Spleen (tissue), 11 donors: ENCODE measurements around the gene NECAB3. TPM values are rescaled to one million over a fixed set of nuclear protein-coding genes. Genes with fewer than 3 reads are reported as not detected.
"Not testable (repeated sequence)": the region's sequence is repeated elsewhere in the genome, so short reads cannot be mapped to it uniquely, and the experiment has no call there.

Experiments
- DNase-seq: peaks from one replicate; pipeline ENCODE4 v3.0.0-alpha.2; 2020
- H3K27ac ChIP-seq, 8 donors: fragments of 200-600 bp; sonication (generic) in 7 of 8; 1 replicate in 4 of 8; 2 replicates in 4 of 8; pipeline versions ENCODE4 v1.5.0 to v1.8.0; 2016 to 2021; ENCODE audit warnings: inconsistent platforms in 4 of 8, mild to moderate bottlenecking in 4 of 8, moderate library complexity in 1 of 8
- H3K27me3 ChIP-seq, 7 donors: fragments of 200-600 bp; sonication (generic) in 6 of 7; replicated peaks in 1 of 7; 1 replicate in 4 of 7; 2 replicates in 3 of 7; pipeline versions ENCODE4 v1.5.0 to v1.8.0; 2016 to 2021; ENCODE audit warnings: inconsistent platforms in 3 of 7, mild to moderate bottlenecking in 1 of 7
- H3K36me3 ChIP-seq, 6 donors: fragments of 200-600 bp; sonication (generic) in 5 of 6; 1 replicate in 4 of 6; 2 replicates in 2 of 6; pipeline versions ENCODE4 v1.5.0 to v1.8.0; 2016 to 2021; ENCODE audit warnings: inconsistent platforms in 2 of 6
- H3K4me1 ChIP-seq, 6 donors: fragments of 200-600 bp; sonication (generic) in 5 of 6; 1 replicate in 3 of 6; 2 replicates in 3 of 6; pipeline versions ENCODE4 v1.5.0 to v1.8.0; 2016 to 2021; ENCODE audit warnings: inconsistent platforms in 3 of 6
- H3K4me3 ChIP-seq, 8 donors: fragments of 200-600 bp; sonication (generic) in 7 of 8; 1 replicate in 4 of 8; 2 replicates in 4 of 8; pipeline versions ENCODE4 v1.5.0 to v1.8.0; 2016 to 2021; ENCODE audit warnings: inconsistent platforms in 4 of 8, mild to moderate bottlenecking in 4 of 8, moderate library complexity in 2 of 8
- H3K9me3 ChIP-seq, 8 donors: fragments of 200-600 bp; sonication (generic) in 7 of 8; 1 replicate in 4 of 8; 2 replicates in 4 of 8; pipeline versions ENCODE4 v1.5.0 to v1.8.0; 2016 to 2021; ENCODE audit warnings: inconsistent platforms in 4 of 8
- POLR2A ChIP-seq, 3 donors: fragments of 450-650 bp; IDR thresholded peaks; one replicate each; pipeline ENCODE4 v1.5.1; 2017; ENCODE audit warnings: antibody characterized with exemption in 3 of 3, mild to moderate bottlenecking in 1 of 3
- POLR2AphosphoS5 ChIP-seq, 3 donors: sonication (generic); formaldehyde crosslinking; IDR thresholded peaks; one replicate each; pipeline ENCODE4 v1.5.1; 2017; ENCODE audit warnings: antibody characterized with exemption in 3 of 3
- WGBS, 5 donors: extraction: QIAGEN DNeasy Blood & Tissue Kit in 3 of 5; methylation state at CpG; one replicate each; pipeline versions ENCODE4 v1.1.5 to v1.1.7; 2013 to 2018; 5-methylcytosine and 5-hydroxymethylcytosine counted together
- intact Hi-C: fragments of 100-400 bp; cut with DNase I; formaldehyde crosslinking; loops from one replicate; pipeline ENCODE4 v1.15.0; 2023; ENCODE audit warnings: low total_unique reads
- polyA plus RNA-seq, 3 donors: library from polyadenylated mRNA; stranded (reverse); fragments of 200-250 nt; gene quantifications; one replicate each; pipeline ENCODE4 v1.2.1, GENCODE V29; 2013
- total RNA-seq, 7 donors: library from RNA; depleted of rRNA in 3 of 7; stranded (reverse); fragments of >200 nt in 3 of 7; fragmentation: NEBNext Ultra II Directional in 4 of 7; extraction: Animal tissue kit (Norgen Biotek cat#: 25700) in 4 of 7; gene quantifications; one replicate each; pipeline versions ENCODE4 v1.1.0 to v1.2.1, GENCODE V29; 2016 to 2021
- TF ChIP-seq, protein P1 (sequence below), 11 experiments: fragments of 200-600 bp in 7 of 11; fragments of 450-650 bp in 4 of 11; sonication (generic) in 4 of 11; IDR thresholded peaks in 8 of 11; conservative IDR thresholded peaks in 3 of 11; 1 replicate in 7 of 11; 2 replicates in 4 of 11; pipeline versions ENCODE4 v1.4.0 to v1.8.0; 2016 to 2021; ENCODE audit warnings: antibody characterized with exemption in 11 of 11, inconsistent platforms in 4 of 11, mild to moderate bottlenecking in 1 of 11
- donor health status: healthy with polysubstance abuse.
- donor health status: DM: no; HTN: no; CAD: no; lungs with moderate emphysema.
- donor health status: DM: no; HTN: no; CAD: no.
- donor health status: Bipolar disorder and iron deficiency.
- donor health status: healthy.
- donor health status: DM: no; HTN: no; CAD: no.
- donor health status: DM: yes; HTN: yes; CAD: no.

NECAB3 gene
- total and polyA plus RNA-seq, 10 donors = 8.6 to 39.0 (median 18.4) TPM

DNA sequence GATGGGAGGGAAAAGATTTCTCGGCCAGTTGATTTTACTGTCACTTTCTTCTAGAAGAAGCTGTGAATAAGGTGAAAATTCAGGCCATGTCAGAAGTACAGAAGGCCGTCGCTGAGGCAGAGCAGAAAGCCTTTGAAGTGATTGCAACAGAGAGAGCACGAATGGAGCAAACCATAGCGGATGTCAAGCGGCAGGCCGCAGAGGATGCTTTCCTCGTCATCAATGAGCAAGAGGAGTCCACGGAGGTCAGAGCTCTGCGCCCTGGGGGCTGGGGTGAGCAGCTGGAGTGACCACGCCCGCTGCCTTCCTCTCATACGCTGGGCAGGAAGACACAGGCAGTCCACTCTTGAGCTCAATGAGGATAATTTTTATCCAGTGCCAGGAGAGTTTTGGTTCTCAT is 33.9 kb downstream of the NECAB3 start:
- no peaks in the 10 kb centered on the region for H3K27me3 ChIP-seq
- 70 to 79% (median 76%) methylated on average over 13 of the region's 13 CpGs for WGBS, 5 donors
- H3K27ac ChIP-seq = no peak overlapping the region
- no peak for DNase-seq
- no peak overlapping the region for H3K4me3 ChIP-seq
- TF ChIP-seq, protein P1, sequence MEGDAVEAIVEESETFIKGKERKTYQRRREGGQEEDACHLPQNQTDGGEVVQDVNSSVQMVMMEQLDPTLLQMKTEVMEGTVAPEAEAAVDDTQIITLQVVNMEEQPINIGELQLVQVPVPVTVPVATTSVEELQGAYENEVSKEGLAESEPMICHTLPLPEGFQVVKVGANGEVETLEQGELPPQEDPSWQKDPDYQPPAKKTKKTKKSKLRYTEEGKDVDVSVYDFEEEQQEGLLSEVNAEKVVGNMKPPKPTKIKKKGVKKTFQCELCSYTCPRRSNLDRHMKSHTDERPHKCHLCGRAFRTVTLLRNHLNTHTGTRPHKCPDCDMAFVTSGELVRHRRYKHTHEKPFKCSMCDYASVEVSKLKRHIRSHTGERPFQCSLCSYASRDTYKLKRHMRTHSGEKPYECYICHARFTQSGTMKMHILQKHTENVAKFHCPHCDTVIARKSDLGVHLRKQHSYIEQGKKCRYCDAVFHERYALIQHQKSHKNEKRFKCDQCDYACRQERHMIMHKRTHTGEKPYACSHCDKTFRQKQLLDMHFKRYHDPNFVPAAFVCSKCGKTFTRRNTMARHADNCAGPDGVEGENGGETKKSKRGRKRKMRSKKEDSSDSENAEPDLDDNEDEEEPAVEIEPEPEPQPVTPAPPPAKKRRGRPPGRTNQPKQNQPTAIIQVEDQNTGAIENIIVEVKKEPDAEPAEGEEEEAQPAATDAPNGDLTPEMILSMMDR (IDR thresholded peaks at IDR 0.05 in 8 of 11, conservative IDR thresholded peaks at IDR 0.05 in 3 of 11) = no peak
- peak in 1 of 3 donors; percentile 34 for TF ChIP-seq POLR2AphosphoS5 (IDR thresholded peaks at IDR 0.05)
- H3K4me1 ChIP-seq = no peaks in the 10 kb centered on the region
- peaks cover 0 to 98% (median 61%) of the 10 kb centered on the region in 6 donors for H3K36me3 ChIP-seq
- H3K9me3 ChIP-seq = no peaks in the 10 kb centered on the region
- intact Hi-C loops = no loop called here

DNA sequence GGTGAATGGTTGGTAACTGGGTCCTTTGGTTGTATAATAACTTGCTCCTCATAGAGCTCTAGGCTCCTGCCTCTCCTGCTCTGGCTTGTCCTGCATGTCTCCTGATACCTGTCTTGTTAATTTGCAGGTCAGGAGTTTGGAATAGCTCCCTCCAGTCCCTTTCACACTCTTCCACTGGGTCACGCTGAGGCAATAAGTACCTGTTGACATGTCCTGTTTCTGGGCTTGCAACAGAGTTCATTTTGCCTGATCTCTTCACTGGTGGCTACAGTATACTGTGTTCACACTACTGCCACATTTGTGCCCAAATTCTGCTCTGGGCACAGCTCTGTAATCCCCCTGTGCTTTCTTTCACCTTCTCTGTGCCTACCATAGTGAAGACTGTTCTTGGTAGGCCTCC is 37.5 kb downstream of the NECAB3 start:
- Histone ChIP-seq H3K4me3 (no peak overlapping the region), H3K27me3 (no peaks in the 10 kb centered on the region), H3K27ac (no peak overlapping the region), H3K4me1 (no peaks in the 10 kb centered on the region), H3K36me3 (peaks cover 0 to 94% (median 54%) of the 10 kb centered on the region in 6 donors), H3K9me3 (no peaks in the 10 kb centered on the region)
- intact Hi-C loops = no loop called here
- TF ChIP-seq POLR2AphosphoS5 (IDR thresholded peaks at IDR 0.05) = no peak
- DNase-seq = no peak
- WGBS, 5 donors = 69 to 97% (median 90%) methylated on average over 1 of the region's 1 CpG

DNA sequence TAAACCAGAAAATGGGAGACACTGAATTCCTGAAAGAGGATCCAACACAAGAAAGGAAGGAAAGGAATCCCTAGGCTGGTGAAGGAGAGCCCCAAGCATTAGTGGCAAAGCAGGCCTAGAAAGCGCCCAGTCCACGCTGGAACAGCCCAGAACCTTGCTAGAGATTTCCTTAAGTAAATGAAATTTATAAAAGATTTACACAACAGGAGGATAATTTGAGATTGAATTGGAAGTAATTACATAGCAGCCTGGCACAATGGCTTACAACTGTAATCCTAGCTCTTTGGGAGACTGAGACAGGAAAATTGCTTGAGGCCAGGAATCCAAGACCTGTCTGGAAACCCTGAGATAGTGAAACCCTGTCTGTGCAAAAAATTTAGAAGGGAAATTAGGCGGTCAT is 38.9 kb downstream of the NECAB3 start:
- WGBS, 5 donors = 96 to 99% (median 97%) methylated on average over 3 of the region's 3 CpGs
- intact Hi-C loops = no loop called here
- Histone ChIP-seq H3K4me3 (no peak overlapping the region), H3K4me1 (no peaks in the 10 kb centered on the region), H3K27me3 (no peaks in the 10 kb centered on the region), H3K36me3 (peaks cover 0 to 94% (median 52%) of the 10 kb centered on the region in 6 donors), H3K9me3 (no peaks in the 10 kb centered on the region), H3K27ac (no peak overlapping the region)
- no peak for DNase-seq
- TF ChIP-seq POLR2A (IDR thresholded peaks at IDR 0.05) = no peak

DNA sequence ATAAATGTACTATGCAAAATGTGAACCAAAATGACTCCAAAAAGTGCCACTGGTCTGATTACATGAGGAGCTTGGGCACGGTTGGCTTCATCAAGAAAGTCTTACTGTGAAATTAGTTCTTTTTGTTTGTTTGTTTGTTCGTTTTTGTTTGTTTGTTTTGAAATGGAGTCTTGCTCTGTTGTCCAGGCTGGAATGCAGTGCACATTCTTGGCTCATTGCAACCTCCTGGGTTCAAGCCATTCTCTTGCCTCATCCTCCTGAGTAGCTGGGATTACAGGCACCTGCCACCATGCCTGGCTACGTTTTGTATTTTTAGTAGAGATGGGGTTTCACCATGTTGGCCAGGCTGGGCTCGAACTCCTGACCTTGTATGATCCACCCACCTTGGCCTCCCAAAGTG is 42.3 kb downstream of the NECAB3 start:
- H3K36me3 ChIP-seq = peaks cover 0 to 94% (median 50%) of the 10 kb centered on the region in 6 donors
- 90 to 95% (median 92%) methylated on average over 4 of the region's 4 CpGs for WGBS, 5 donors

DNA sequence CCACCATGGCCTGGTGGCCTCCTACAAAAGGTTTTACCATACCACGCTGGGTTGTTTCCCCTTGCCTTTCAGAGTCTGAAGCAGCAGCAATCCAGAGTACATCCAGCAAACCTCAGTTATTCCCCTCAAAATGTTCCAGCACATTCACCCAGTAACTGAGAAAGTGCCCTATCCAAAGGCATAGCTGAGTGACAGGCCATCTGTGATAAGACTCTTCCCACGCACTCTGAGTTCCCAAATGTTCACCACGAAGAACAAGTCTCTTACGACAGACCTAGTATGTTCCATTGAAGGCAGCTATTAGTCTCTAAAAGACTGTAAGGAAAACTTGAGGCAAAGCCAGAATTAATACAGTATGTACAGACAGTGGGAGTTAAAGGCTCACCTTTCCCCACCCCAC is 43.7 kb downstream of the NECAB3 start:
- WGBS, 5 donors = 87 to 97% (median 90%) methylated on average over 4 of the region's 4 CpGs
- no peak overlapping the region for H3K27ac ChIP-seq
- H3K27me3 ChIP-seq = no peaks in the 10 kb centered on the region
- no peak overlapping the region for H3K4me3 ChIP-seq
- peaks cover 0 to 97% (median 51%) of the 10 kb centered on the region in 6 donors for H3K36me3 ChIP-seq
- H3K4me1 ChIP-seq = no peaks in the 10 kb centered on the region
- no peak for DNase-seq
- intact Hi-C loops = no loop called here
- no peaks in the 10 kb centered on the region for H3K9me3 ChIP-seq
- TF ChIP-seq, protein P1 (IDR thresholded peaks at IDR 0.05 in 8 of 11, conservative IDR thresholded peaks at IDR 0.05 in 3 of 11) = no peak
- TF ChIP-seq POLR2AphosphoS5 (IDR thresholded peaks at IDR 0.05) (no peak), POLR2A (IDR thresholded peaks at IDR 0.05) (no peak)

More for the DNA sequence above, 42.3 kb downstream of the NECAB3 start:
- intact Hi-C loops, H3K27me3 ChIP-seq, H3K9me3 ChIP-seq, DNase-seq, H3K4me3 ChIP-seq, H3K4me1 ChIP-seq, H3K27ac ChIP-seq: not testable (repeated sequence)

DNA sequence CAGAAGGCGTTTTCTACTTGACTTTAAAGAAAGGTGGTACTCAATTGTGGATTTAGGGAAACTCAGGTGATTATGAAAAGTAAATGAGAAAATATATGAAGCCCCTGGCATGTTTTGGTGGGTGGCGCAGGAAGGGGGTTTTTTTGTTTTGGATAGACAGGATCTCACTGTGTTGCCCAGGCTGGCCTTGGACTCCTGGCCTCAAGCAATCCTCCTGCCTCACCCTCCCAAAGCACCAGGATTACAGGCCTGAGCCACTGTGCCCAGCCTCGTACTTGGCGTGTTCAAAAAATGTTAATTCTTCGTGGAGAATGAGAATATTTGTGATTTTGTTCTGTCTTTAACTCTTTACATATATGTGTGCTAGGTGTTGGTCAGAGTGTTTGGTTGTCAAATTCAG is 44.2 kb downstream of the NECAB3 start:
- intact Hi-C loops = no loop called here
- WGBS, 5 donors = 87 to 97% (median 95%) methylated on average over 5 of the region's 5 CpGs
- Histone ChIP-seq H3K9me3 (no peaks in the 10 kb centered on the region), H3K4me3 (no peak overlapping the region), H3K36me3 (peaks cover 0 to 97% (median 57%) of the 10 kb centered on the region in 6 donors), H3K27me3 (no peaks in the 10 kb centered on the region), H3K4me1 (no peaks in the 10 kb centered on the region), H3K27ac (no peak overlapping the region)
- TF ChIP-seq POLR2AphosphoS5 (IDR thresholded peaks at IDR 0.05) = no peak
- TF ChIP-seq POLR2A (IDR thresholded peaks at IDR 0.05) = no peak
- TF ChIP-seq, protein P1 (IDR thresholded peaks at IDR 0.05 in 8 of 11, conservative IDR thresholded peaks at IDR 0.05 in 3 of 11) = no peak
- DNase-seq = no peak
